ENCODE results near the gene MAMLD1. TPM values are rescaled to one million over a fixed set of nuclear protein-coding genes. Genes with fewer than 3 reads are reported as not detected.

The MAMLD1 gene
- total and polyA plus RNA-seq, 9 of the 15 experiments (the other 6 are each of a cell fraction or from before 2014, with no cell fraction given), result 0.12 to 0.18 TPM; not detected in 7

GRCh38 chrX:150547375-150548115 lies 184.4 kb downstream of the MAMLD1 start:
- POLR2A ChIA-PET, result interaction anchor here (0.7 to 1.0 kb wide), 2 partner anchors 44 to 196 kb away, joined by 4 read pairs; no protein-coding TSS in a partner anchor
- peaks cover 4 to 10% of the 10 kb centered on the region in 2 experiments; a peak in 3 of 5 replicates for H3K4me1 ChIP-seq (replicated peaks in 1 of 2; ENCODE audit: control insufficient read depth in 2 of 2, insufficient read depth in 2 of 2, low read length in 2 of 2)
- TF ChIP-seq, protein P1, sequence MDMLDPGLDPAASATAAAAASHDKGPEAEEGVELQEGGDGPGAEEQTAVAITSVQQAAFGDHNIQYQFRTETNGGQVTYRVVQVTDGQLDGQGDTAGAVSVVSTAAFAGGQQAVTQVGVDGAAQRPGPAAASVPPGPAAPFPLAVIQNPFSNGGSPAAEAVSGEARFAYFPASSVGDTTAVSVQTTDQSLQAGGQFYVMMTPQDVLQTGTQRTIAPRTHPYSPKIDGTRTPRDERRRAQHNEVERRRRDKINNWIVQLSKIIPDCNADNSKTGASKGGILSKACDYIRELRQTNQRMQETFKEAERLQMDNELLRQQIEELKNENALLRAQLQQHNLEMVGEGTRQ (CRISPR knock-in tag; IDR thresholded peaks at IDR 0.05), result peak; percentile 95
- TF ChIP-seq, protein P2, sequence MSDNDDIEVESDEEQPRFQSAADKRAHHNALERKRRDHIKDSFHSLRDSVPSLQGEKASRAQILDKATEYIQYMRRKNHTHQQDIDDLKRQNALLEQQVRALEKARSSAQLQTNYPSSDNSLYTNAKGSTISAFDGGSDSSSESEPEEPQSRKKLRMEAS (CRISPR knock-in tag; IDR thresholded peaks at IDR 0.05), result peak; percentile 61
- TF ChIP-seq, protein P3, sequence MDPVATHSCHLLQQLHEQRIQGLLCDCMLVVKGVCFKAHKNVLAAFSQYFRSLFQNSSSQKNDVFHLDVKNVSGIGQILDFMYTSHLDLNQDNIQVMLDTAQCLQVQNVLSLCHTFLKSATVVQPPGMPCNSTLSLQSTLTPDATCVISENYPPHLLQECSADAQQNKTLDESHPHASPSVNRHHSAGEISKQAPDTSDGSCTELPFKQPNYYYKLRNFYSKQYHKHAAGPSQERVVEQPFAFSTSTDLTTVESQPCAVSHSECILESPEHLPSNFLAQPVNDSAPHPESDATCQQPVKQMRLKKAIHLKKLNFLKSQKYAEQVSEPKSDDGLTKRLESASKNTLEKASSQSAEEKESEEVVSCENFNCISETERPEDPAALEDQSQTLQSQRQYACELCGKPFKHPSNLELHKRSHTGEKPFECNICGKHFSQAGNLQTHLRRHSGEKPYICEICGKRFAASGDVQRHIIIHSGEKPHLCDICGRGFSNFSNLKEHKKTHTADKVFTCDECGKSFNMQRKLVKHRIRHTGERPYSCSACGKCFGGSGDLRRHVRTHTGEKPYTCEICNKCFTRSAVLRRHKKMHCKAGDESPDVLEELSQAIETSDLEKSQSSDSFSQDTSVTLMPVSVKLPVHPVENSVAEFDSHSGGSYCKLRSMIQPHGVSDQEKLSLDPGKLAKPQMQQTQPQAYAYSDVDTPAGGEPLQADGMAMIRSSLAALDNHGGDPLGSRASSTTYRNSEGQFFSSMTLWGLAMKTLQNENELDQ (CRISPR knock-in tag; IDR thresholded peaks at IDR 0.05; ENCODE audit: borderline replicate concordance), result no peak
- TF ChIP-seq ATF6 (CRISPR knock-in tag; IDR thresholded peaks at IDR 0.05) (no peak), USF1 (CRISPR knock-in tag; IDR thresholded peaks at IDR 0.05) (peak; percentile 91), EGR1 (conservative IDR thresholded peaks at IDR 0.05) (peak; percentile 70), BHLHE40 (IDR thresholded peaks at IDR 0.05; ENCODE audit: low read length) (peak; percentile 72), SMAD4 (CRISPR knock-in tag; conservative IDR thresholded peaks at IDR 0.05) (peak; percentile 37), L3MBTL2 (IDR thresholded peaks at IDR 0.05) (peak; percentile 93), IFI16 (CRISPR knock-in tag; IDR thresholded peaks at IDR 0.05) (no peak)

More at GRCh38 chrX:150547375-150548115, 184.4 kb downstream of the MAMLD1 start:
- WGBS (ENCODE audit: insufficient coverage, low coverage, missing lambda C conversion rate), result 33% methylated on average over 20 of the region's 54 CpGs
- FAIRE-seq (no peak), ATAC-seq (peak; percentile 92), DNase-seq (ENCODE audit: extremely low read depth in 1 of 4, low spot score in 3 of 4) (peak; percentile 33 to 72 (median 64))
- Histone ChIP-seq H3K4me2 (ENCODE audit: insufficient read depth, low read length) (peak overlapping the region; percentile 68), H3K4me3 (no peak overlapping the region), H3K9me3 (replicated peaks; ENCODE audit: control insufficient read depth, insufficient read depth, low read depth, low read length) (no peaks in the 10 kb centered on the region), H3K27ac (ENCODE audit: extremely low read depth, low read depth, low read length) (peak overlapping the region; percentile 32; the same call in 1 of the 3 replicates), H3K36me3 (ENCODE audit: control insufficient read depth, insufficient read depth, low read length) (no peaks in the 10 kb centered on the region), H4K20me1 (replicated peaks; ENCODE audit: control insufficient read depth, insufficient read depth, low read length) (no peaks in the 10 kb centered on the region), H2AFZ (ENCODE audit: low read depth, low read length) (peak overlapping the region; percentile 94), H3K27me3 (ENCODE audit: control insufficient read depth in 2 of 2, insufficient read depth in 2 of 2, low read length in 2 of 2) (peaks cover 0 to 10% of the 10 kb centered on the region in 2 experiments; a peak in 4 of 5 replicates), H3K9ac (ENCODE audit: insufficient read depth in 1 of 2, low read depth in 2 of 2, low read length in 2 of 2) (peak overlapping the region in 1 of 2 experiments; percentile 82; a peak in 3 of 4 replicates), H3K9me1 (ENCODE audit: control insufficient read depth, insufficient read depth, low read length) (peaks cover 3% of the 10 kb centered on the region), H3K79me2 (ENCODE audit: control insufficient read depth, insufficient read depth, low read length) (no peaks in the 10 kb centered on the region)
- BruUV-seq (replicated peaks), result no TSS peak
- in situ Hi-C loops (cut with MboI), result no loop called here
- CTCF ChIA-PET (ENCODE audit: low intra/inter-chr PET ratio), result no interaction called here
- intact Hi-C loops (cut with micrococcal nuclease), result no loop called here

Measured in K562 (cell line).